Left colon (tissue), 2 donors: ENCODE measurements around the gene OR1S1. TPM values are rescaled to one million over a fixed set of nuclear protein-coding genes. Genes with fewer than 3 reads are reported as not detected.
"Not testable (repeated sequence)": the region's sequence is repeated elsewhere in the genome, so short reads cannot be mapped to it uniquely, and the experiment has no call there.

ENCODE experiments used
- ATAC-seq: fragments of 200-7000 bp; cut with Tn5 transposase; one replicate; pipeline ENCODE4 v1.9.1; 2020; ENCODE audit warnings: mild to moderate bottlenecking, moderate library complexity
- DNase-seq, 2 donors: peaks; one replicate each; pipeline ENCODE4 v3.0.0-alpha.2; 2020
- intact Hi-C, 2 donors: fragments of 100-400 bp; cut with DNase I in 1 of 2; cut with micrococcal nuclease in 1 of 2; formaldehyde crosslinking; loops; one replicate each; pipeline versions ENCODE4 v1.11.2 to v1.14.0; 2022; cut with DNase I, micrococcal nuclease
- long read RNA-seq: library from polyadenylated mRNA; unstranded; transcript quantifications from one replicate; pipeline ENCODE4 v2.0.0, GENCODE V29; 2021
- total RNA-seq, 2 donors: library from RNA; stranded (reverse); fragmentation: NEBNext Ultra II Directional; extraction: Animal tissue kit (Norgen Biotek cat#: 25700); gene quantifications; one replicate each; pipeline ENCODE4 v1.2.1, GENCODE V29; 2021
- donor health status: DM: no; HTN: no; CAD: no.
- donor health status: DM: yes; HTN: yes; CAD: no.

The OR1S1 gene
- total RNA-seq, result not detected
- long read RNA-seq, result 0 reads

- ATAC-seq, DNase-seq, intact Hi-C loops: not testable (repeated sequence)
These were observed at the start of gene OR1S1 for GRCh38 chr11:58212420-58212819. TSS of gene OR1S1 (plus strand) at chr11:58212720.

- peak; percentile 83 for ATAC-seq
- intact Hi-C loops, result no loop called here
- peak; percentile 17 to 32 for DNase-seq
These were observed 48.1 kb upstream of the OR1S1 start for GRCh38 chr11:58164389-58164788.

DNA sequence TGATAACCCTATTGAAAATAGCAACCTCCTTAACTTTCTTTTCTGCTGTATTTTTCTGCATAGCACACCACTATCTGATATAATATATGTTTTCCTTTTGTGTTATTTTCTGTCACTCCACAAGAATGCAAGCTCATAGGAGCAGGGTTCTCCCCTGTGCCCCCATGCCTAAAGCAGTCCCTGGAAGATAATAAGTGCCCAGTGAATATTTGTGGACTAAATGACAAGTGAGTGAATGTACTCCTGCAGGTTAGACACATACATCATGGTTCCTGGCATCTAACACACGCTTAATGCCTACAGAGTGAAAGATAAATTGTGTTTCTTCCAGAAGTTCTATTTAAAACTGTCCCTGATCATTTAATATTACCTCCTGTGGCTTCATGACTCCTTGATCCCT lies 47.5 kb upstream of the OR1S1 start:
- intact Hi-C loops, result no loop called here
- no peak for DNase-seq
- peak; percentile 5 for ATAC-seq

DNA sequence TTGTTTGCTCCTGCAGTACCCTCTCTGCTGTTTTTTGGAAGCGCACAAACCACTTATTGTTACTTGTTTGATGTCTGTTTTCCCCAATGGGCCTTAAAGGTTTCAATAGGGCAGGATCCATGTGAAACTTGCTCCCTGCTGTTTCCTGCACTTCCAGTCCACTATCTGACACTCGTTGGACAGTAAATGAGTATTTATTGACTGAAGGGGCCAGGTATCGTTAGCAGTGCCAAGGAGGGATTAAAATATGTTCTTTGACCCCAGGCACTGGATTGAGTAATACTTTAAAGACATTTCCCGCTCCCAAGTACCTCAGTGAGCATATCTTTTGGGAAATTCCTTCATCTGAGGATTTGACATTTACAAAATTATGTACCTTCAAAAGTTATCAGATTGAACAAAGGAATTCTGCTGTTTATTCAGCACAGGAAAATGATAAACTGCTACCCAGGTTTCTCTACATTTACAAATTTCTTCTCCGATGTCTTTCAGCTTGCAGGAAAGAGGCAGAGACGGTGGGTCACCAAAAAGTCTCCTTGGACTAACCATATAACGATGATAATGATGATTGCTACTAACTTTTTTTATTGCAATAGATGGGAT lies 46.9 kb upstream of the OR1S1 start:
- intact Hi-C loops, result no loop called here
- peak; percentile 89 for ATAC-seq
- no peak for DNase-seq

GRCh38 chr11:58177409-58178054 lies 35.0 kb upstream of the OR1S1 start:
- ATAC-seq (no peak), DNase-seq (no peak)
- intact Hi-C loops, result no loop called here

DNA sequence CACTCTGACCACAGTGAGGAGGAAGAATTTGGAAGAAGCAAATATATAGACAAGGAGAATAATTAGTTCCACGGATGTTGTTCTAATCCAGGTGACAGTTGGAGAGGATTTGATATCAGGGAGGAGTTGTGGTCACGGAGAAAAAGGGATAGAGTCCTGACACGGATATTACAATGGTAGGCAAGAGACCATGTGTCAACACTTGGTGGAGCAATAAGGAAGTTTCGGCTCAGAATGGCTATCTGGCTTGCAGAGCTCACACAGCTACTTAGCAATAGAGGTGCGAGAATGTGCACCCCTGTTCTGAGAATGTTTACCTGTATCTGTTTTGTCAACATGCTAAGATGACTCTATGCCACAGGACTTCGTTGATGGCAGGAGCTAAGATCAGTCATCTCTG lies 34.1 kb upstream of the OR1S1 start:
- DNase-seq, result no peak
- intact Hi-C loops, result no loop called here
- peak; percentile 92 for ATAC-seq

DNA sequence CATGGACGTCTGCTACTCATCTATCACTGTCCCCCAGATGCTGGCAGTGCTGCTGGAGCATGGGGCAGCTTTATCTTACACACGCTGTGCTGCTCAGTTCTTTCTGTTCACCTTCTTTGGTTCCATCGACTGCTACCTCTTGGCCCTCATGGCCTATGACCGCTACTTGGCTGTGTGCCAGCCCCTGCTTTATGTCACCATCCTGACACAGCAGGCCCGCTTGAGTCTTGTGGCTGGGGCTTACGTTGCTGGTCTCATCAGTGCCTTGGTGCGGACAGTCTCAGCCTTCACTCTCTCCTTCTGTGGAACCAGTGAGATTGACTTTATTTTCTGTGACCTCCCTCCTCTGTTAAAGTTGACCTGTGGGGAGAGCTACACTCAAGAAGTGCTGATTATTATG lies 32.9 kb upstream of the OR1S1 start:
- DNase-seq, result peak in 1 of 2 donors; percentile 22
- no peak for ATAC-seq
- intact Hi-C loops, result no loop called here

- intact Hi-C loops, result no loop called here
- no peak for ATAC-seq
- no peak for DNase-seq
These were observed 25.6 kb upstream of the OR1S1 start for GRCh38 chr11:58186938-58187337.

- ATAC-seq (no peak), DNase-seq (no peak)
- intact Hi-C loops, result no loop called here
These were observed 23.8 kb upstream of the OR1S1 start, which contains the start of gene OR9Q2 for GRCh38 chr11:58188770-58189169. TSS of gene OR9Q2 (plus strand) at chr11:58189070. CDS start at chr11:58190491, 1,421 bp downstream.

DNA sequence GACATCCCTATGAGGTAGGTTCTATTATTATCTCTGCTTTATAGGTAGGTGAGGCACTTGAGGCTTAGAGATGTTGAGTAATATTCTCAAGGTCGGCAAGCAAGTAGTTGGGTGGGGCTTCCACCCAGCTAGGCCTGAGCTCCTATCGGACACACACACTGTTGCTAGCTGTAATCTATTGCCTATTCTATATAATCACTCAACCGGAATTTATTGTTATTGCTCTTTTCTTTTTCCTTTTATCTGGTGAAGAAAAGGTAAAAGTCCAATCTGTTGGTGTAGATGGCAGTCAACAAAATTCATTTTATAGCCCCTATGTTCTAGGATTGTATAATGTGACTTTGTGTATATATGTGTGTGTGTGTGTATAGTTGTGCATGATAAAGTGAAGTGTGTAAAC lies 20.3 kb upstream of the OR1S1 start:
- DNase-seq, result peak; percentile 53 to 81
- intact Hi-C loops, result no loop called here
- peak; percentile 94 for ATAC-seq

GRCh38 chr11:58193391-58193790 lies 19.1 kb upstream of the OR1S1 start:
- peak; percentile 83 for ATAC-seq
- DNase-seq, result peak in 1 of 2 donors; percentile 27
- intact Hi-C loops, result no loop called here

- intact Hi-C loops, result no loop called here
These were observed 16.6 kb upstream of the OR1S1 start for GRCh38 chr11:58195939-58196338.

GRCh38 chr11:58199271-58199670 lies 13.2 kb upstream of the OR1S1 start:
- ATAC-seq (peak; percentile 41), DNase-seq (no peak)
- intact Hi-C loops, result no loop called here

More at GRCh38 chr11:58195939-58196338, 16.6 kb upstream of the OR1S1 start:
- DNase-seq (no peak), ATAC-seq (no peak)

GRCh38 chr11:58204042-58204441 lies 8.5 kb upstream of the OR1S1 start, which contains the start of gene OR1S2:
TSS of gene OR1S2 (minus strand) at chr11:58204142. CDS start at chr11:58204142, 0 bp downstream.
- intact Hi-C loops, result no loop called here
- DNase-seq (no peak), ATAC-seq (no peak)

- intact Hi-C loops, result no loop called here
- DNase-seq (no peak), ATAC-seq (no peak)
These were observed 4.0 kb downstream of the OR1S1 start for GRCh38 chr11:58216476-58216875.

- DNase-seq (no peak), ATAC-seq (no peak)
- intact Hi-C loops, result no loop called here
These were observed 10.2 kb downstream of the OR1S1 start for GRCh38 chr11:58222721-58223120.

GRCh38 chr11:58227956-58228615 lies 15.6 kb downstream of the OR1S1 start:
- no peak for ATAC-seq
- intact Hi-C loops, result no loop called here
- no peak for DNase-seq

DNA sequence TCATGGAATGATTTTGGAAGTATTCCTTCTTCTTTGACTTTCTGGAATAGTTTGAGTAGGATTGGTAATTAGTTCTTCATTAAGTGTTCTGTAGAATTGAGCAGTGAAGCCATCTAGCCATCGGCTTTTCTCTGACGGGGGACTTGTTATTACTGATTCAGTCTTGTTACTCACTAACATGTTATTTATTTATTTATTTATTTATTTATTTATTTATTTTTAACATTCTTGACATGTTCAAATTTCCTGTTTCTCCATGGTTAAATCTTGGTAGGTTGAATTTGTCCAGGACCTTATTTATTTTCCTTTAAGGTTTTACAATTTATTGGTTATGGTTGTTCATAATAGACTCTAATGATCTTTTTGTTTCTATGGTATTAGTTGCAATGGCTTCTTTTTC lies 31.4 kb downstream of the OR1S1 start:
- intact Hi-C loops, result no loop called here
- DNase-seq, result no peak
- no peak for ATAC-seq

DNA sequence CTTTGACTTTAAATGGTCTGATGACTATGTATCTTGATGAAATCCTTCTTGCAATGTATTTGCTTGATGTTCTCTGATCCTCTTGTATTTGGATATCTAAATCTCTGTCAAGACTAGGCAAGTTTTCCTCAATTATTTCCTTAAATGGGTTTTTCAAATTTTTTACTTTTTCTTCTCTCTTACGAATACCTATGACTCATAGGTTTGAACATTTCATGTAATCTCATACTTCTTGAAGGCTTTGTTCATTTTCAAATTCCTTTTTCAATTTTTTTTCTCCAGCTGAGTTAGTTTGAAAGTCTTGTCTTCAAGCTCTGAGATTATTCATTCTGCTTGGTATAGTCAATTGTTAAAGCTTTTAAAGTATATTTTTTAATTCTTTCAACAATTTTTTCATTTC lies 42.4 kb downstream of the OR1S1 start:
- no peak for ATAC-seq
- DNase-seq, result no peak

DNA sequence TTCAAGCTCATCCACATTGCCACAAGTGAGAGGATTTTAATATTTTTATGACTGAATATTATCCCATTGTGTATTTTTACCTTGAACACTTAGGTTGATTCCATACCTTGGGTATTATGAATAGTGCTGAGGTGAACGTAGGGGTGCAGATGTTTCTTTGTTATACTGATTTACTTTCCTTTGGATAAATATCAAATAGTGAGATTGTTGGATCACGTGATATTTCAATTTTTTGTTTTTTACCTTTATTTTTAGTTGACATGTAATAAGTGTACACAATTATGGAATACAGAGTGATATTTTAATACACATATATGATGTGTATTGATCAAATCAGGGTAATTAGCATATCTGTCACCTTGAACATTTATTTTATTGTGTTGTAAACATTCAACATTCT lies 47.5 kb downstream of the OR1S1 start:
- ATAC-seq, result no peak
- no peak for DNase-seq
- intact Hi-C loops, result no loop called here

More for the DNA sequence above, 42.4 kb downstream of the OR1S1 start:
- intact Hi-C loops, result no loop called here
